GM21360 (cell line): ENCODE data around the gene PF4V1.

Source experiments
- ATAC-seq: cut with Tn5 transposase; IDR thresholded peaks from one replicate; pipeline ENCODE4 v1.9.1; 2021; ENCODE audit warnings: mild to moderate bottlenecking, moderate library complexity; ENCODE audit not compliant: unreplicated experiment

Gene PF4V1

GRCh38 chr4:73902038-73902637 lies 49.0 kb downstream of the PF4V1 start:
- ATAC-seq = no peak

- ATAC-seq = no peak
Observed at GRCh38 chr4:73902817-73903547, 49.9 kb downstream of the PF4V1 start.
